ENCODE results near the gene COPZ2. TPM values are rescaled to one million over a fixed set of nuclear protein-coding genes. Genes with fewer than 3 reads are reported as not detected.

COPZ2 gene, protein sequence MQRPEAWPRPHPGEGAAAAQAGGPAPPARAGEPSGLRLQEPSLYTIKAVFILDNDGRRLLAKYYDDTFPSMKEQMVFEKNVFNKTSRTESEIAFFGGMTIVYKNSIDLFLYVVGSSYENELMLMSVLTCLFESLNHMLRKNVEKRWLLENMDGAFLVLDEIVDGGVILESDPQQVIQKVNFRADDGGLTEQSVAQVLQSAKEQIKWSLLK
- total RNA-seq, result 46.8 and 64.2 TPM in 2 replicates

DNA sequence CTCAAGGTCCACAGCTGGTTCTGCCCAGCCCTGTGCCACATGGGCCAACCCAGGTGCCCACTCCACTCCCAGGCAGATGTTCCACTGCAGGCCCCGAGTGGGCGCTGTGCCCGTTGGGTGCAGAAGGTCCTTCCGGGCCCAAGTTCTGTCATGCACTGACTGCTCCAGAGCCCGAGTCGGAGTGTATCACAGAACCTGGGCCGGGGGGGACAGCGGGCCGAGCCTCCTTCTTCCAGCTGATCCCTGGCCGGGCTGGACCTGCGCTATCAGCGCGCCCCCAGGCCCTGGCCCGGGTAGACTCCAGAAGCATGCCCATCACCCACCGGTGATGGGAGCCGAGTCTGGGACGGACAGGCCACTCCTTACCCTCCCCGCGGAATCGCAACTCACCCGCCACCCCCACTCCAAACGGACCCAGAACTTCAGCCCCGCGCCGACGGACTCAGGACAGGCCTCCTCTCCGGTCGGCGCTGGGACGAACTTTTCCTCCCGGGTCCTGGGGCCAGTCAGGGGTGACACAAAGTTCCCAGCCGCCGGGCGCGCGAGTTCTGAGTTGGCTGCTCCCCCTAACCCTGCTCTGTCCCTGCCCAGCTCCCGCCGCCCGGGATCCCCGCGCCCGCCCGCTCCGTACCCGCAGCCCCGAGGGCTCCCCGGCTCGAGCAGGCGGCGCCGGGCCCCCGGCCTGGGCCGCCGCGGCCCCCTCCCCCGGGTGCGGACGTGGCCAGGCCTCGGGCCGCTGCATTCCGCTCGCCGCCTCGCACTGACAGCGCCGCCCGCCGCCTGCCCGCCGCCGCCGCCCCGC is at the start of gene COPZ2:
COPZ2 (minus strand) TSS at position 762 of the 802 bp plus-strand sequence; CDS start at position 742, 20 bp downstream.

DNA sequence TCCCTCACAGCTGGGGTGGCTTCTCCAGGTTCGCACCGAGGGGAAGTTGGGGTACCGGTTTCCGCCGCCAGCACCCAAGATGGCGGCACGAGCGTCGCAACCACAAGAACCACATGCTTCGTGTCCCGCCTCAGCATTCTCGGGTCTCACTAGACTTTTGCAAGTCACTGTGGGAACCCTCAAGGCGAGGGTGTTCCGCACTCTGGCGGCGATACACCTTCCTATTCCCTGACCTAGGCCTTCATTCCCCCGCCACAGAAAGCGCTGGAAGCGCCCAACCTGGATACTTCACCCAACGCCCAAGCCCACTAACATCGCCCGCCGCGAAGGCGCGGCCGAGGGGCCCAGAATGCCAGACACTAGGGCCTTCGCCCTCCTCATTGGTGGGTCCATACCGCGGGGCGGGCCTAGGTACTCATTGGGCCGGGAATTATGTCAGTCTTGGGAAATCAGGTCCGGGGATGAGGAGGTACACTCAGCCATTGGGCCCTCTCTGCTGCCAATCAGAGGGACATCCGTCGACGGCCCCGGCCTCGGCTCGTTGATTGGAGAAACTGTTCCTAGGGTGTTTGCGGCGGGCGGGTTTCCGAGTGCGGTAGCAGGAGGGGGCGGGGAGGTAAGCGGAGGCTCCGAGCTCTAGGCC is 10.3 kb upstream of the COPZ2 start, which contains the start of gene NFE2L1:
NFE2L1 (plus strand) TSS at position 619 of the 643 bp plus-strand sequence. CDS start 2,760 bp downstream, outside the sequence.

Other genes starting within 250 kb of the COPZ2 start
- 5.0 and 9.9 TPM in 2 replicates for gene OSBPL7, start 216.0 kb downstream of the COPZ2 start, total RNA-seq
- 27.9 and 39.9 TPM in 2 replicates for gene MRPL10, start 206.3 kb downstream of the COPZ2 start, total RNA-seq
- not detected in 2 replicates for gene LRRC46, start 206.1 kb downstream of the COPZ2 start, total RNA-seq
- gene SCRN2, start 196.5 kb downstream of the COPZ2 start, total RNA-seq, result 15.2 and 17.1 TPM in 2 replicates
- 0.16 TPM in 1 of 2 replicates, not detected in the other for gene SP6, start 186.6 kb downstream of the COPZ2 start, total RNA-seq
- gene SP2, start 141.6 kb downstream of the COPZ2 start, total RNA-seq, result 0.54 and 2.1 TPM in 2 replicates
- 20.4 and 26.9 TPM in 2 replicates for gene PNPO, start 96.2 kb downstream of the COPZ2 start, total RNA-seq
- not detected in 2 replicates for gene PRR15L, start 79.9 kb downstream of the COPZ2 start, total RNA-seq
- gene CDK5RAP3, start 66.7 kb downstream of the COPZ2 start, total RNA-seq, result 46.3 and 58.3 TPM in 2 replicates
- gene NFE2L1, start 10.6 kb upstream of the COPZ2 start, total RNA-seq, result 87.9 and 113 TPM in 2 replicates
- gene CBX1, start 63.7 kb upstream of the COPZ2 start, total RNA-seq, result 31.1 and 33.2 TPM in 2 replicates
- 8.3 and 11.8 TPM in 2 replicates for gene SNX11, start 70.0 kb upstream of the COPZ2 start, total RNA-seq